HEK293 (cell line): ENCODE results near the gene DRAP1.
A peak's percentile ranks its signal among the peaks of the same experiment; 100 is the strongest.

ENCODE experiments used
- BCL11B ChIP-seq: fragments of 450-650 bp; formaldehyde crosslinking; IDR thresholded peaks from 2 replicates; pipeline ENCODE4 v1.5.1; 2016; ENCODE audit warnings: low read depth, missing biosample characterization, missing genetic modification characterization
- IKZF3 ChIP-seq: fragments of 450-650 bp; IDR thresholded peaks from 2 replicates; pipeline ENCODE4 v1.5.0; 2018; ENCODE audit warnings: missing biosample characterization, mild to moderate bottlenecking, missing genetic modification characterization, moderate library complexity
- OVOL3 ChIP-seq: fragments of 450-650 bp; formaldehyde crosslinking; IDR thresholded peaks from 2 replicates; pipeline ENCODE4 v1.5.1; 2016; ENCODE audit warnings: missing biosample characterization, missing genetic modification characterization
- PATZ1 ChIP-seq: fragments of 450-650 bp; formaldehyde crosslinking; IDR thresholded peaks from 2 replicates; pipeline ENCODE4 v1.5.1; 2016; ENCODE audit warnings: missing biosample characterization, missing genetic modification characterization
- PRDM10 ChIP-seq: fragments of 450-650 bp; formaldehyde crosslinking; IDR thresholded peaks from 2 replicates; pipeline ENCODE4 v1.5.1; 2016; ENCODE audit warnings: missing biosample characterization, missing genetic modification characterization
- PRDM2 ChIP-seq: fragments of 450-650 bp; formaldehyde crosslinking; IDR thresholded peaks from 2 replicates; pipeline ENCODE4 v1.5.1; 2016; ENCODE audit warnings: missing biosample characterization, missing genetic modification characterization, borderline replicate concordance
- TCF7L2 ChIP-seq: IDR thresholded peaks from 2 replicates; pipeline ENCODE4 v1.6.1; 2011; ENCODE audit warnings: low read depth, mild to moderate bottlenecking, inconsistent platforms, low read length, moderate library complexity, borderline replicate concordance
- ZBTB7A ChIP-seq: fragments of 450-650 bp; formaldehyde crosslinking; IDR thresholded peaks from 2 replicates; pipeline ENCODE4 v1.5.1; 2016; ENCODE audit warnings: low read depth, missing biosample characterization, missing genetic modification characterization
- ZBTB8A ChIP-seq: fragments of 450-650 bp; formaldehyde crosslinking; IDR thresholded peaks from 2 replicates; pipeline ENCODE4 v1.5.1; 2016; ENCODE audit warnings: missing biosample characterization, missing genetic modification characterization
- ZNF112 ChIP-seq: fragments of 450-650 bp; formaldehyde crosslinking; IDR thresholded peaks from 2 replicates; pipeline ENCODE4 v1.5.0; 2017; ENCODE audit warnings: missing biosample characterization, missing genetic modification characterization
- ZNF155 ChIP-seq: fragments of 450-650 bp; formaldehyde crosslinking; IDR thresholded peaks from 2 replicates; pipeline ENCODE4 v1.5.1; 2016; ENCODE audit warnings: missing biosample characterization, missing genetic modification characterization
- ZNF19 ChIP-seq: fragments of 450-650 bp; formaldehyde crosslinking; IDR thresholded peaks from 2 replicates; pipeline ENCODE4; 2016; ENCODE audit warnings: missing biosample characterization, missing genetic modification characterization, low read depth
- ZNF624 ChIP-seq: fragments of 450-650 bp; formaldehyde crosslinking; IDR thresholded peaks from 2 replicates; pipeline ENCODE4 v1.5.1; 2017; ENCODE audit warnings: missing biosample characterization, missing genetic modification characterization
- ZNF777 ChIP-seq: fragments of 450-650 bp; formaldehyde crosslinking; IDR thresholded peaks from 2 replicates; pipeline ENCODE4 v1.5.1; 2017; ENCODE audit warnings: missing biosample characterization, missing genetic modification characterization, borderline replicate concordance
- TF ChIP-seq, protein P1 (sequence below): fragments of 450-650 bp; formaldehyde crosslinking; IDR thresholded peaks from 2 replicates; pipeline ENCODE4 v1.5.1; 2017; ENCODE audit warnings: missing biosample characterization, missing genetic modification characterization
- TF ChIP-seq, protein P2 (sequence below): fragments of 450-650 bp; formaldehyde crosslinking; IDR thresholded peaks from 2 replicates; pipeline ENCODE4 v1.5.1; 2017; ENCODE audit warnings: missing biosample characterization, missing genetic modification characterization
- TF ChIP-seq, protein P3 (sequence below): fragments of 450-650 bp; formaldehyde crosslinking; IDR thresholded peaks from 2 replicates; pipeline ENCODE4 v1.5.1; 2016; ENCODE audit warnings: missing biosample characterization, missing genetic modification characterization, borderline replicate concordance
- TF ChIP-seq, protein P4 (sequence below): fragments of 450-650 bp; formaldehyde crosslinking; IDR thresholded peaks from 2 replicates; pipeline ENCODE4 v1.5.1; 2017; ENCODE audit warnings: missing biosample characterization, missing genetic modification characterization

The DRAP1 gene

GRCh38 chr11:65888163-65888814, 30.9 kb upstream of the DRAP1 start, which contains the start of gene FIBP (continued):
- TF ChIP-seq, protein P1, sequence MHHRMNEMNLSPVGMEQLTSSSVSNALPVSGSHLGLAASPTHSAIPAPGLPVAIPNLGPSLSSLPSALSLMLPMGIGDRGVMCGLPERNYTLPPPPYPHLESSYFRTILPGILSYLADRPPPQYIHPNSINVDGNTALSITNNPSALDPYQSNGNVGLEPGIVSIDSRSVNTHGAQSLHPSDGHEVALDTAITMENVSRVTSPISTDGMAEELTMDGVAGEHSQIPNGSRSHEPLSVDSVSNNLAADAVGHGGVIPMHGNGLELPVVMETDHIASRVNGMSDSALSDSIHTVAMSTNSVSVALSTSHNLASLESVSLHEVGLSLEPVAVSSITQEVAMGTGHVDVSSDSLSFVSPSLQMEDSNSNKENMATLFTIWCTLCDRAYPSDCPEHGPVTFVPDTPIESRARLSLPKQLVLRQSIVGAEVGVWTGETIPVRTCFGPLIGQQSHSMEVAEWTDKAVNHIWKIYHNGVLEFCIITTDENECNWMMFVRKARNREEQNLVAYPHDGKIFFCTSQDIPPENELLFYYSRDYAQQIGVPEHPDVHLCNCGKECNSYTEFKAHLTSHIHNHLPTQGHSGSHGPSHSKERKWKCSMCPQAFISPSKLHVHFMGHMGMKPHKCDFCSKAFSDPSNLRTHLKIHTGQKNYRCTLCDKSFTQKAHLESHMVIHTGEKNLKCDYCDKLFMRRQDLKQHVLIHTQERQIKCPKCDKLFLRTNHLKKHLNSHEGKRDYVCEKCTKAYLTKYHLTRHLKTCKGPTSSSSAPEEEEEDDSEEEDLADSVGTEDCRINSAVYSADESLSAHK: no peak
- TF ChIP-seq TCF7L2 (no peak), ZNF19 (tag by site-specific recombination) (no peak), ZNF624 (no peak), PATZ1 (tag by site-specific recombination) (peak; percentile 88), IKZF3 (tag by site-specific recombination) (peak; percentile 52), ZNF155 (tag by site-specific recombination) (no peak), ZNF777 (tag by site-specific recombination) (peak; percentile 26; the same call in 1 of the 2 replicates), BCL11B (0 out of 2 replicates have a peak, but pooled peaks have one; percentile 45), ZNF112 (no peak), PRDM10 (tag by site-specific recombination) (0 out of 2 replicates have a peak, but pooled peaks have one; percentile 71), OVOL3 (tag by site-specific recombination) (no peak), PRDM2 (no peak), ZBTB8A (tag by site-specific recombination) (peak; percentile 79), ZBTB7A (no peak; the same call in 1 of the 2 replicates)
- TF ChIP-seq, protein P2, sequence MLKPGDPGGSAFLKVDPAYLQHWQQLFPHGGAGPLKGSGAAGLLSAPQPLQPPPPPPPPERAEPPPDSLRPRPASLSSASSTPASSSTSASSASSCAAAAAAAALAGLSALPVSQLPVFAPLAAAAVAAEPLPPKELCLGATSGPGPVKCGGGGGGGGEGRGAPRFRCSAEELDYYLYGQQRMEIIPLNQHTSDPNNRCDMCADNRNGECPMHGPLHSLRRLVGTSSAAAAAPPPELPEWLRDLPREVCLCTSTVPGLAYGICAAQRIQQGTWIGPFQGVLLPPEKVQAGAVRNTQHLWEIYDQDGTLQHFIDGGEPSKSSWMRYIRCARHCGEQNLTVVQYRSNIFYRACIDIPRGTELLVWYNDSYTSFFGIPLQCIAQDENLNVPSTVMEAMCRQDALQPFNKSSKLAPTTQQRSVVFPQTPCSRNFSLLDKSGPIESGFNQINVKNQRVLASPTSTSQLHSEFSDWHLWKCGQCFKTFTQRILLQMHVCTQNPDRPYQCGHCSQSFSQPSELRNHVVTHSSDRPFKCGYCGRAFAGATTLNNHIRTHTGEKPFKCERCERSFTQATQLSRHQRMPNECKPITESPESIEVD (tag by site-specific recombination): no peak
- TF ChIP-seq, protein P3, sequence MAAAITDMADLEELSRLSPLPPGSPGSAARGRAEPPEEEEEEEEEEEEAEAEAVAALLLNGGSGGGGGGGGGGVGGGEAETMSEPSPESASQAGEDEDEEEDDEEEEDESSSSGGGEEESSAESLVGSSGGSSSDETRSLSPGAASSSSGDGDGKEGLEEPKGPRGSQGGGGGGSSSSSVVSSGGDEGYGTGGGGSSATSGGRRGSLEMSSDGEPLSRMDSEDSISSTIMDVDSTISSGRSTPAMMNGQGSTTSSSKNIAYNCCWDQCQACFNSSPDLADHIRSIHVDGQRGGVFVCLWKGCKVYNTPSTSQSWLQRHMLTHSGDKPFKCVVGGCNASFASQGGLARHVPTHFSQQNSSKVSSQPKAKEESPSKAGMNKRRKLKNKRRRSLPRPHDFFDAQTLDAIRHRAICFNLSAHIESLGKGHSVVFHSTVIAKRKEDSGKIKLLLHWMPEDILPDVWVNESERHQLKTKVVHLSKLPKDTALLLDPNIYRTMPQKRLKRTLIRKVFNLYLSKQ (tag by site-specific recombination): no peak
- TF ChIP-seq, protein P4, sequence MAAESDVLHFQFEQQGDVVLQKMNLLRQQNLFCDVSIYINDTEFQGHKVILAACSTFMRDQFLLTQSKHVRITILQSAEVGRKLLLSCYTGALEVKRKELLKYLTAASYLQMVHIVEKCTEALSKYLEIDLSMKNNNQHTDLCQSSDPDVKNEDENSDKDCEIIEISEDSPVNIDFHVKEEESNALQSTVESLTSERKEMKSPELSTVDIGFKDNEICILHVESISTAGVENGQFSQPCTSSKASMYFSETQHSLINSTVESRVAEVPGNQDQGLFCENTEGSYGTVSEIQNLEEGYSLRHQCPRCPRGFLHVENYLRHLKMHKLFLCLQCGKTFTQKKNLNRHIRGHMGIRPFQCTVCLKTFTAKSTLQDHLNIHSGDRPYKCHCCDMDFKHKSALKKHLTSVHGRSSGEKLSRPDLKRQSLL (tag by site-specific recombination): no peak
